Peyer's patch (tissue), 4 donors: ENCODE measurements around the gene LSP1. TPM values are rescaled to one million over a fixed set of nuclear protein-coding genes. Genes with fewer than 3 reads are reported as not detected.

Experiments
- DNase-seq, 3 donors: peaks; one replicate each; pipeline ENCODE4 v3.0.0-alpha.2; 2017 to 2019
- H3K27ac ChIP-seq, 4 donors: fragments of 200-600 bp; sonication (generic); one replicate each; pipeline ENCODE4 v1.5.1; 2016 to 2019
- H3K27me3 ChIP-seq, 2 donors: fragments of 200-600 bp; sonication (generic); one replicate each; pipeline ENCODE4 v1.5.1; 2019
- H3K36me3 ChIP-seq, 3 donors: fragments of 200-600 bp; sonication (generic); one replicate each; pipeline ENCODE4 v1.5.1; 2016 to 2019
- H3K4me1 ChIP-seq, 4 donors: fragments of 200-600 bp; sonication (generic); one replicate each; pipeline ENCODE4 v1.5.1; 2016 to 2019
- H3K4me3 ChIP-seq, 4 donors: fragments of 200-600 bp; sonication (generic); 1 replicate in 3 of 4; 2 replicates in 1 of 4; pipeline ENCODE4 v1.5.1; 2016 to 2019; ENCODE audit warnings: mild to moderate bottlenecking in 1 of 4
- H3K9me3 ChIP-seq, 4 donors: fragments of 200-600 bp; sonication (generic); one replicate each; pipeline ENCODE4 v1.5.1; 2016 to 2019; ENCODE audit warnings: mild to moderate bottlenecking in 1 of 4
- CTCF ChIP-seq, 6 experiments: fragments of 450-650 bp in 4 of 6; fragments of 200-600 bp in 2 of 6; sonication (generic) in 1 of 6; IDR thresholded peaks; one replicate each; pipeline ENCODE4 v1.5.1; 2017 to 2019; ENCODE audit warnings: antibody characterized with exemption in 6 of 6, mild to moderate bottlenecking in 3 of 6, moderate library complexity in 1 of 6
- POLR2A ChIP-seq, 2 donors: fragments of 450-650 bp; IDR thresholded peaks; one replicate each; pipeline ENCODE4 v1.5.1; 2017; ENCODE audit warnings: antibody characterized with exemption in 2 of 2, mild to moderate bottlenecking in 2 of 2, moderate library complexity in 2 of 2
- total RNA-seq, 4 donors: library from RNA; depleted of rRNA; stranded (reverse); fragments of >200 nt; gene quantifications; one replicate each; pipeline ENCODE4 v1.1.0, GENCODE V29; 2016

Gene LSP1
- total RNA-seq, 4 donors from 2014 or later: 10.6 to 175 (median 15.4) TPM

DNA sequence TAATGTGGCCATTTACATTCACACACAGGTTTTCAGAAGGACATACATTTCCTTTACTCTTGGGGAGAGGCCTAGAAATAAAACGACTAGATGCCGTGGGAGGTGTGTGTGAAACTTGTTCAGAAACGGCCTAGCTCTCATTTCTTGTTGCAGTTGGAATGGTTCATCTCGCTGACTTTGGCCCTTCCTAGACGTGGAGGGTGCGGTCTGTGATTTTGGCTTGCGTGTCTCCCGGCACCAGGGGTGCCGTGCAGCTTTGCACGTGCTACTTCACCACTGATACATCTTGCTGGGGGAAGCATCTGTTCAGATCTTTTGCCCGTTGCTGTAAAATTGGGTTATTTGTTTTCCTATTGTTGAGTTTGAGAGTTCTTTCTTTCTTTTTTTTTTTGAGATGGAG is 41.9 kb downstream of the LSP1 start:
- H3K27ac ChIP-seq: no peak overlapping the region
- H3K4me1 ChIP-seq: peaks cover 0 to 4% (median 0%) of the 10 kb centered on the region in 4 donors
- H3K27me3 ChIP-seq: no peaks in the 10 kb centered on the region
- DNase-seq: peak in 1 of 3 donors; percentile 1
- H3K4me3 ChIP-seq: no peak overlapping the region
- TF ChIP-seq POLR2A (IDR thresholded peaks at IDR 0.05) (no peak), CTCF (IDR thresholded peaks at IDR 0.05) (no peak)
- no peaks in the 10 kb centered on the region for H3K9me3 ChIP-seq
- H3K36me3 ChIP-seq: no peaks in the 10 kb centered on the region

DNA sequence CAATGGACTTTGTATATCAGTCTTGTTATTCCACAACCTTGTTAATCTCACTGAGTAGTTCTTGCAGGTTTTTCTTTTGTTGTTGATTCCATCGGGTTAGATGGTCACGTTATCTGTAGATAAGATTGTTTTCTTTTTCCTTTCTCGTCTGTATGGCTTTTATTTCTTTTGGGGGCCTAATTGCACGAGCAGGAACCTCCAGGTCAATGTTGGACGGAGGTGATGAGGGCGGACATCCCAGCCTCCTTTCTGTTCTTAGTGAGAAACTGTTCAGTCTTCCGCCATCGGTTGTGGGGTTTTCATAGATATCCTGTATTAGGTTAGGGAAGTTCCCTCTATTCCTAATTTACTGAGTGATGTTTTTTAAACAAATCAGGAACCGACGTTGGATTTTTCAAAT is 43.6 kb downstream of the LSP1 start:
- Histone ChIP-seq H3K9me3 (no peaks in the 10 kb centered on the region), H3K27ac (no peak overlapping the region), H3K27me3 (no peaks in the 10 kb centered on the region), H3K4me3 (no peak overlapping the region), H3K4me1 (no peaks in the 10 kb centered on the region), H3K36me3 (no peaks in the 10 kb centered on the region)
- TF ChIP-seq CTCF (IDR thresholded peaks at IDR 0.05) (no peak), POLR2A (IDR thresholded peaks at IDR 0.05) (no peak)
- DNase-seq: no peak

DNA sequence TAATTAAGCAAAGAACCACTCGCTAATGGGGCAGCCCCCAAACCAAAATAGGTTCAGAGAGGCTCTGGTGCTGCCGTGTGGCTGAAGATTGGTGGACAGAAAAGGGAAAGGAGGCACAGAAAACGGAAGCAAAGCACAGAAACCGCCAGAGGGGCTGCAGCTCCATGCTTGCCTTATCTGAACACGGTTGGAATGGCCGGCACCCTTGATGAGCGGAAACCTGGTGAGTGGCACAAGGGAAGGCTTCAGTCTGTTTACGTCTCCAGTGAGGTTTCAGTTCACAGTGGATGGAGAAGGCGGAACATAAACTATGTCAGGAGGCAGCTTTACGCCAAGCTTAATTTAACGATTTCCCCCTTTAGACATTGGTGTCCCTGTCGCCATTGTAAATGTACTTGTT is 44.0 kb downstream of the LSP1 start:
- Histone ChIP-seq H3K4me1 (no peaks in the 10 kb centered on the region), H3K9me3 (no peaks in the 10 kb centered on the region), H3K27ac (no peak overlapping the region), H3K4me3 (no peak overlapping the region), H3K36me3 (no peaks in the 10 kb centered on the region), H3K27me3 (no peaks in the 10 kb centered on the region)
- DNase-seq: peak in 1 of 3 donors; percentile 23
- TF ChIP-seq CTCF (IDR thresholded peaks at IDR 0.05): no peak
- TF ChIP-seq POLR2A (IDR thresholded peaks at IDR 0.05): no peak

- H3K36me3 ChIP-seq: no peaks in the 10 kb centered on the region
- no peaks in the 10 kb centered on the region for H3K27me3 ChIP-seq
- H3K4me3 ChIP-seq: no peak overlapping the region
- H3K9me3 ChIP-seq: no peaks in the 10 kb centered on the region
- no peak for TF ChIP-seq CTCF (IDR thresholded peaks at IDR 0.05)
- no peak for TF ChIP-seq POLR2A (IDR thresholded peaks at IDR 0.05)
- H3K4me1 ChIP-seq: no peaks in the 10 kb centered on the region
- H3K27ac ChIP-seq: no peak overlapping the region
- peak in 1 of 3 donors; percentile 3 for DNase-seq
These were observed 46.2 kb downstream of the LSP1 start for GRCh38 chr11:1899090-1899489.

DNA sequence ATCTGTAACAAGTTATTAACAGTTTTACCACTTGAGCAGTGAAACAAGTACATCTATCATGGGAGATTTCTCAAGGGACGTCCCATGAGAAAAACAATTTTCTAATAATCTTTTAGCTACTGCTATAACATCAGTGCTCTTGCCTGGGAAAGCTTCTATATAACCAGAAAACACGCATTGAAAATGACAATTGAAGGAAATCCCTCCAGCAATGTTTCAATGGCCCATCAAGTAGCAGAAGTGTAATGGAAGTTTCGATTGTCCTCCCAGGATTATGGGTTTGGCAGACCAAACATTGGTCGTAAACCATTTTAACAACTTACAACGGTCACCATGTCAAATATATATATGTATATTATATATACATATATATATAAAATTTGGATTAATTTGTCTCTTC is 46.8 kb downstream of the LSP1 start:
- Histone ChIP-seq H3K36me3 (no peaks in the 10 kb centered on the region), H3K4me3 (no peak overlapping the region), H3K9me3 (no peaks in the 10 kb centered on the region), H3K27ac (no peak overlapping the region), H3K4me1 (no peaks in the 10 kb centered on the region), H3K27me3 (no peaks in the 10 kb centered on the region)
- TF ChIP-seq CTCF (IDR thresholded peaks at IDR 0.05) (no peak), POLR2A (IDR thresholded peaks at IDR 0.05) (no peak)
- no peak for DNase-seq

DNA sequence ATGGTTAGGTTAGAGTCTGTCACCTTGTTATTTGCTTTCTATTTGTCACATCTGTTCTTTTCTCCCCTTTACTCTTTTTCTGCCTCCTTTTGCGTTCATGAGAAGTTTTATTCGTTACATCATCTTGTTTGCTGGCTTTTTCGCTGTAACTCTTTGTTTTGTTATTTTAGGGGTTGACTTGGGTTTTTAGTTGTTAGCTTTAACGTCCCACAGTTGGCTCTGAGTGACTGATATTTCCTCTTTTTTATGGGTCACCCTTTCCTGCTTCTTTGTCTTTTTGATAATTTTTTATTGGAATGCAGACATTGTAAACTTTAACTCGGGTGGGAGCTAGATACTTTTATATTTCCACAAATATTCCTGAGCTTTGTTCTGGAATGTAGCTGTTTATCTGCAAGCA is 53.3 kb downstream of the LSP1 start:
- DNase-seq: no peak
- Histone ChIP-seq H3K27me3 (no peaks in the 10 kb centered on the region), H3K4me3 (no peak overlapping the region), H3K27ac (no peak overlapping the region), H3K36me3 (no peaks in the 10 kb centered on the region), H3K9me3 (no peaks in the 10 kb centered on the region), H3K4me1 (no peaks in the 10 kb centered on the region)
- no peak for TF ChIP-seq POLR2A (IDR thresholded peaks at IDR 0.05)
- TF ChIP-seq CTCF (IDR thresholded peaks at IDR 0.05): no peak
